Astrocyte (in vitro differentiated cells and primary cell): ENCODE measurements around the gene FRMD4A.

Experiments
- EZH2 ChIP-seq: IDR thresholded peaks from 2 replicates; pipeline ENCODE4 v1.6.1; 2012; ENCODE audit warnings: mild to moderate bottlenecking, low read length, inconsistent platforms; ENCODE audit not compliant: insufficient read depth
- TF ChIP-seq, protein P1 (sequence below): IDR thresholded peaks from 2 replicates; pipeline ENCODE4 v1.5.1; 2011; ENCODE audit warnings: low read depth, mild to moderate bottlenecking, inconsistent platforms, low read length, moderate library complexity; ENCODE audit not compliant: insufficient read depth

GRCh38 chr10:13852872-13853271 lies 477.9 kb downstream of the FRMD4A start:
- no peak for TF ChIP-seq EZH2
- TF ChIP-seq, protein P1, sequence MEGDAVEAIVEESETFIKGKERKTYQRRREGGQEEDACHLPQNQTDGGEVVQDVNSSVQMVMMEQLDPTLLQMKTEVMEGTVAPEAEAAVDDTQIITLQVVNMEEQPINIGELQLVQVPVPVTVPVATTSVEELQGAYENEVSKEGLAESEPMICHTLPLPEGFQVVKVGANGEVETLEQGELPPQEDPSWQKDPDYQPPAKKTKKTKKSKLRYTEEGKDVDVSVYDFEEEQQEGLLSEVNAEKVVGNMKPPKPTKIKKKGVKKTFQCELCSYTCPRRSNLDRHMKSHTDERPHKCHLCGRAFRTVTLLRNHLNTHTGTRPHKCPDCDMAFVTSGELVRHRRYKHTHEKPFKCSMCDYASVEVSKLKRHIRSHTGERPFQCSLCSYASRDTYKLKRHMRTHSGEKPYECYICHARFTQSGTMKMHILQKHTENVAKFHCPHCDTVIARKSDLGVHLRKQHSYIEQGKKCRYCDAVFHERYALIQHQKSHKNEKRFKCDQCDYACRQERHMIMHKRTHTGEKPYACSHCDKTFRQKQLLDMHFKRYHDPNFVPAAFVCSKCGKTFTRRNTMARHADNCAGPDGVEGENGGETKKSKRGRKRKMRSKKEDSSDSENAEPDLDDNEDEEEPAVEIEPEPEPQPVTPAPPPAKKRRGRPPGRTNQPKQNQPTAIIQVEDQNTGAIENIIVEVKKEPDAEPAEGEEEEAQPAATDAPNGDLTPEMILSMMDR: no peak
